IMR-90 (cell line): Measurements from ENCODE around the gene GLRX2. TPM values are rescaled to one million over a fixed set of nuclear protein-coding genes. Genes with fewer than 3 reads are reported as not detected.

Experiments
- ATAC-seq: fragments of 200-7000 bp; cut with Tn5 transposase; 2 replicates; pipeline ENCODE4 v1.9.1; 2020; ENCODE audit warnings: low read depth, mild to moderate bottlenecking, moderate library complexity
- BruUV-seq: library from RNA; stranded (reverse); fragments of 400-500 nt; replicated peaks from 2 replicates; lab custom pipeline; 2021; lab: Mats Ljungman, UMichigan
- CTCF ChIA-PET: fragments of 300-600 bp; formaldehyde crosslinking; extraction: SDS; loops from one replicate; lab custom pipeline; 2021; ENCODE audit warnings: antibody characterized with exemption; lab: Yijun Ruan, JAX
- POLR2A ChIA-PET: fragments of 300-600 bp; sonication (Branson Sonifier 250); formaldehyde crosslinking; loops from one replicate; lab custom pipeline; 2022; ENCODE audit warnings: antibody characterized with exemption; ENCODE audit not compliant: unreplicated experiment; lab: Charles Lee
- DNase-seq: peaks from one replicate; pipeline ENCODE4 v3.0.0; 2013
- H2AFZ ChIP-seq: replicated peaks from 2 replicates; pipeline ENCODE3; 2013; ENCODE audit warnings: low read length, mild to moderate bottlenecking; ENCODE audit not compliant: poor library complexity
- H2AK5ac ChIP-seq: 2 replicates; pipeline ENCODE4 v1.6.1; 2013; ENCODE audit warnings: low read depth, low read length, inconsistent platforms
- H2AK9ac ChIP-seq: replicated peaks from 2 replicates; pipeline ENCODE3; 2013; ENCODE audit warnings: mild to moderate bottlenecking, low read depth, low read length, moderate library complexity; ENCODE audit not compliant: poor library complexity
- H2BK120ac ChIP-seq: 2 replicates; pipeline ENCODE4 v1.6.1; 2013; ENCODE audit warnings: low read depth, low read length, inconsistent platforms
- H2BK15ac ChIP-seq: 3 replicates; pipeline ENCODE4 v1.6.1; 2013; ENCODE audit warnings: low read depth, low read length, inconsistent platforms
- H2BK20ac ChIP-seq: 2 replicates; pipeline ENCODE4 v1.6.1; 2013; ENCODE audit warnings: low read depth, mild to moderate bottlenecking, inconsistent platforms, low read length, moderate library complexity
- H2BK5ac ChIP-seq: 2 replicates; pipeline ENCODE4 v1.6.1; 2013; ENCODE audit warnings: mild to moderate bottlenecking, low read depth, low read length, inconsistent platforms; ENCODE audit not compliant: poor library complexity, severe bottlenecking
- H3K14ac ChIP-seq: replicated peaks from 2 replicates; pipeline ENCODE4 v1.6.1; 2013; ENCODE audit warnings: low read depth, low read length, inconsistent platforms
- H3K18ac ChIP-seq: 2 replicates; pipeline ENCODE4 v1.6.1; 2013; ENCODE audit warnings: low read depth, low read length, control low read depth
- H3K23ac ChIP-seq: 2 replicates; pipeline ENCODE4 v1.6.1; 2013; ENCODE audit warnings: low read depth, low read length, inconsistent platforms
- H3K27ac ChIP-seq: 2 replicates; pipeline ENCODE4 v1.5.1; 2013; ENCODE audit warnings: mild to moderate bottlenecking, control low read depth, low read length; ENCODE audit not compliant: insufficient read depth
- H3K27me3 ChIP-seq: 2 replicates; pipeline ENCODE4 v1.6.1; 2013; ENCODE audit warnings: low read length; ENCODE audit not compliant: control insufficient read depth, insufficient read depth
- H3K36me3 ChIP-seq: 2 replicates; pipeline ENCODE4 v1.6.1; 2013; ENCODE audit warnings: low read length, mixed read lengths; ENCODE audit not compliant: control insufficient read depth, insufficient read depth
- H3K4ac ChIP-seq: 2 replicates; pipeline ENCODE4 v1.6.1; 2013; ENCODE audit warnings: low read depth, low read length, inconsistent platforms
- H3K4me1 ChIP-seq: 2 replicates; pipeline ENCODE4 v1.6.1; 2013; ENCODE audit warnings: low read length, mixed read lengths; ENCODE audit not compliant: control insufficient read depth, insufficient read depth
- H3K4me2 ChIP-seq: 2 replicates; pipeline ENCODE4 v1.6.1; 2013; ENCODE audit warnings: low read depth, mild to moderate bottlenecking, control low read depth, low read length, moderate library complexity
- H3K4me3 ChIP-seq: 2 replicates; pipeline ENCODE4 v1.5.1; 2013; ENCODE audit warnings: low read depth, mild to moderate bottlenecking, control low read depth, low read length, moderate library complexity; ENCODE audit not compliant: insufficient read depth
- H3K56ac ChIP-seq: 2 replicates; pipeline ENCODE4 v1.6.1; 2013; ENCODE audit warnings: low read length, inconsistent platforms; ENCODE audit not compliant: insufficient read depth; ENCODE audit errors: extremely low read depth
- H3K79me1 ChIP-seq, 2 experiments: 2 replicates each; pipeline ENCODE4 v1.6.1; 2013; ENCODE audit warnings: low read length in 2 of 2, inconsistent platforms in 1 of 2, low read depth in 1 of 2
- H3K9ac ChIP-seq: 2 replicates; pipeline ENCODE4 v1.6.1; 2013; ENCODE audit warnings: low read depth, low read length, control low read depth
- H3K9me1 ChIP-seq: 2 replicates; pipeline ENCODE4 v1.6.1; 2013; ENCODE audit warnings: low read length, inconsistent platforms; ENCODE audit not compliant: insufficient read depth
- H3K9me3 ChIP-seq: 2 replicates; pipeline ENCODE4 v1.6.1; 2013; ENCODE audit warnings: low read length; ENCODE audit not compliant: control insufficient read depth, insufficient read depth
- H4K20me1 ChIP-seq: 2 replicates; pipeline ENCODE4 v1.6.1; 2013; ENCODE audit warnings: low read length, inconsistent platforms; ENCODE audit not compliant: insufficient read depth
- H4K5ac ChIP-seq: 2 replicates; pipeline ENCODE4 v1.6.1; 2013; ENCODE audit warnings: mild to moderate bottlenecking, low read depth, low read length, control low read depth
- H4K8ac ChIP-seq, 2 experiments: 2 replicates each; pipeline ENCODE4 v1.6.1; 2013; ENCODE audit warnings: low read depth in 2 of 2, low read length in 2 of 2, control low read depth in 1 of 2, inconsistent platforms in 1 of 2
- H4K91ac ChIP-seq: 2 replicates; pipeline ENCODE4 v1.6.1; 2013; ENCODE audit warnings: low read depth, low read length, inconsistent platforms; ENCODE audit not compliant: insufficient read depth
- BHLHE40 ChIP-seq: fragments of 150-350 bp; IDR thresholded peaks from 2 replicates; pipeline ENCODE4 v1.6.1; 2016; ENCODE audit warnings: mild to moderate bottlenecking, low read depth, low read length
- CHD1 ChIP-seq: IDR thresholded peaks from 2 replicates; pipeline ENCODE4 v1.6.1; 2012; ENCODE audit warnings: low read depth, low read length, improper control_type of control experiment
- FOS ChIP-seq: fragments of 150-350 bp; IDR thresholded peaks from 2 replicates; pipeline ENCODE4 v1.6.1; 2016; ENCODE audit warnings: low read depth, low read length
- MAFK ChIP-seq: IDR thresholded peaks from 2 replicates; pipeline ENCODE4 v1.6.1; 2012; ENCODE audit warnings: low read depth, low read length, improper control_type of control experiment
- MAZ ChIP-seq: IDR thresholded peaks from 2 replicates; pipeline ENCODE4 v1.6.1; 2012; ENCODE audit warnings: low read depth, mild to moderate bottlenecking, low read length, improper control_type of control experiment, moderate library complexity, borderline replicate concordance
- MXI1 ChIP-seq: IDR thresholded peaks from 2 replicates; pipeline ENCODE4 v1.6.1; 2012; ENCODE audit warnings: low read depth, mild to moderate bottlenecking, low read length, moderate library complexity, borderline replicate concordance
- NFE2L2 ChIP-seq: fragments of 150-350 bp; IDR thresholded peaks from 2 replicates; pipeline ENCODE4 v1.6.1; 2016; ENCODE audit warnings: low read depth, mild to moderate bottlenecking, low read length
- POLR2A ChIP-seq: IDR thresholded peaks from 2 replicates; pipeline ENCODE4 v1.6.1; 2012; ENCODE audit warnings: mild to moderate bottlenecking, low read depth, low read length
- RAD21 ChIP-seq: IDR thresholded peaks from 2 replicates; pipeline ENCODE4 v1.6.1; 2012; ENCODE audit warnings: low read length, improper control_type of control experiment
- RCOR1 ChIP-seq: IDR thresholded peaks from 2 replicates; pipeline ENCODE4 v1.6.1; 2012; ENCODE audit warnings: mild to moderate bottlenecking, low read length, improper control_type of control experiment; ENCODE audit not compliant: insufficient replicate concordance
- RFX5 ChIP-seq: IDR thresholded peaks from 2 replicates; pipeline ENCODE4 v1.8.0; 2012; ENCODE audit warnings: low read depth, mild to moderate bottlenecking, low read length, moderate library complexity
- SMC3 ChIP-seq: fragments of 150-350 bp; IDR thresholded peaks from 2 replicates; pipeline ENCODE4 v1.6.1; 2016; ENCODE audit warnings: low read depth, mild to moderate bottlenecking, antibody characterized with exemption, low read length, moderate library complexity
- WGBS, 2 experiments: methylation state at CpG; one replicate each; pipeline versions ENCODE4 v1.1.5 to v1.1.7; 2013; ENCODE audit warnings: missing lambda C conversion rate in 2 of 2; ENCODE audit not compliant: insufficient read length in 1 of 2; ENCODE audit errors: extremely low coverage in 2 of 2; 5-methylcytosine and 5-hydroxymethylcytosine counted together
- dilution Hi-C: fragments of 300-500 bp; cut with HindIII; formaldehyde crosslinking; loops from one replicate; pipeline ENCODE4 v1.14.3; 2018; ENCODE audit warnings: low sequenced_read_pairs; ENCODE audit not compliant: unreplicated experiment
- in situ Hi-C: fragments of 300-500 bp; cut with MboI; formaldehyde crosslinking; loops from 3 replicates; pipeline ENCODE4 v1.14.3; 2019; ENCODE audit warnings: low sequenced_read_pairs, inconsistent platforms, mixed read lengths
- intact Hi-C: fragments of 100-400 bp; cut with micrococcal nuclease; formaldehyde crosslinking; loops from 2 replicates; pipeline ENCODE4 v1.10.0; 2022
- polyA plus RNA-seq, 3 experiments: library from polyadenylated mRNA; depleted of rRNA; stranded (reverse); fragments of >200 nt; gene quantifications; 2 replicates each; pipeline ENCODE4 v1.2.3, GENCODE V29; 2012; ENCODE audit warnings: low replicate concordance in 1 of 3
- total RNA-seq: library from RNA; depleted of rRNA; stranded (reverse); fragments of >200 nt; gene quantifications from 2 replicates; pipeline ENCODE4 v1.2.3, GENCODE V29; 2012
- TF ChIP-seq, protein P1 (sequence below): fragments of 150-350 bp; IDR thresholded peaks from 2 replicates; pipeline ENCODE4 v1.6.1; 2017; ENCODE audit warnings: mild to moderate bottlenecking, antibody characterized with exemption, low read length, low read depth
- TF ChIP-seq, protein P2 (sequence below): fragments of 150-350 bp; IDR thresholded peaks from 2 replicates; pipeline ENCODE4 v1.6.1; 2016; ENCODE audit warnings: low read depth, mild to moderate bottlenecking, low read length, moderate library complexity, borderline replicate concordance
- TF ChIP-seq, protein P3 (sequence below): conservative IDR thresholded peaks from 2 replicates; pipeline ENCODE4 v1.5.1; 2012; ENCODE audit warnings: mild to moderate bottlenecking, low read depth, low read length, improper control_type of control experiment

GLRX2 gene
- total and polyA plus RNA-seq, 2 of the 4 experiments (the other 2 are of a cell fraction), result 2.0 to 15.9 TPM

DNA sequence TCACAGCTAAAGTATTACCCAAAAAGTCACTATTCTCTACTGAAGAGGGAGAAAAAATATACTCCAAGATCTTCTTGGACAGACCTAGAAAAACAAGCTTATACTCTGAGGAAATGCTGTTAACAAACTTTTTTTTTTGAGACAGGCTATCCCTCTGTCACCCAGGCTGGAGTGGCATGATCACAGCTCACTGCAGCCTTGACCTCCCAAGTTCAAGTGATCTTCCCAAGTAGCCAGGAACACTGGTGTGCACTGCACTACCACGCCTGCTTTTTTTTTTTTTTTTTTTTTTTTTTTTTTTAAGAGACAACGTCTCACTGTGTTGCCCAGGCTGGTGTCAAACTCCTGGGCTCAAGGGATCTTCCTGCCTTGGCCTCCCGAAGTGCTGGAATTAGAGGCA is 17.3 kb downstream of the GLRX2 start:
- no CpG with 5 or more reads among the region's 3 CpGs for WGBS, 2 experiments
- H3K27me3 ChIP-seq, result no peaks in the 10 kb centered on the region
- dilution Hi-C loops (no loop called here), intact Hi-C loops (no loop called here), in situ Hi-C loops (no loop called here)
- no peak overlapping the region for H4K8ac ChIP-seq
- no peak overlapping the region for H2BK15ac ChIP-seq
- H2BK5ac ChIP-seq, result no peak overlapping the region
- H3K9me3 ChIP-seq, result no peaks in the 10 kb centered on the region
- no peak overlapping the region for H3K14ac ChIP-seq
- H4K91ac ChIP-seq, result no peak overlapping the region
- H3K56ac ChIP-seq, result no peak overlapping the region
- no peaks in the 10 kb centered on the region for H4K20me1 ChIP-seq
- no peak overlapping the region for H3K4me3 ChIP-seq
- no peak overlapping the region for H2AFZ ChIP-seq
- CTCF ChIA-PET, result no interaction called here
- no peak overlapping the region for H2AK9ac ChIP-seq
- H4K5ac ChIP-seq, result no peak overlapping the region
- no peaks in the 10 kb centered on the region for H3K4me1 ChIP-seq
- no peak overlapping the region for H3K18ac ChIP-seq
- H3K9ac ChIP-seq, result no peak overlapping the region
- H3K4ac ChIP-seq, result no peak overlapping the region
- TF ChIP-seq POLR2A, result no peak
- no peak for TF ChIP-seq CHD1
- TF ChIP-seq BHLHE40, result no peak
- no peak for TF ChIP-seq FOS
- no peak for TF ChIP-seq SMC3
- no peak for TF ChIP-seq NFE2L2
- no peak for TF ChIP-seq RCOR1
- TF ChIP-seq MXI1, result no peak
- TF ChIP-seq, protein P1, sequence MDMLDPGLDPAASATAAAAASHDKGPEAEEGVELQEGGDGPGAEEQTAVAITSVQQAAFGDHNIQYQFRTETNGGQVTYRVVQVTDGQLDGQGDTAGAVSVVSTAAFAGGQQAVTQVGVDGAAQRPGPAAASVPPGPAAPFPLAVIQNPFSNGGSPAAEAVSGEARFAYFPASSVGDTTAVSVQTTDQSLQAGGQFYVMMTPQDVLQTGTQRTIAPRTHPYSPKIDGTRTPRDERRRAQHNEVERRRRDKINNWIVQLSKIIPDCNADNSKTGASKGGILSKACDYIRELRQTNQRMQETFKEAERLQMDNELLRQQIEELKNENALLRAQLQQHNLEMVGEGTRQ, result no peak
- no peak for TF ChIP-seq RAD21
- TF ChIP-seq MAFK, result no peak
- TF ChIP-seq, protein P2, sequence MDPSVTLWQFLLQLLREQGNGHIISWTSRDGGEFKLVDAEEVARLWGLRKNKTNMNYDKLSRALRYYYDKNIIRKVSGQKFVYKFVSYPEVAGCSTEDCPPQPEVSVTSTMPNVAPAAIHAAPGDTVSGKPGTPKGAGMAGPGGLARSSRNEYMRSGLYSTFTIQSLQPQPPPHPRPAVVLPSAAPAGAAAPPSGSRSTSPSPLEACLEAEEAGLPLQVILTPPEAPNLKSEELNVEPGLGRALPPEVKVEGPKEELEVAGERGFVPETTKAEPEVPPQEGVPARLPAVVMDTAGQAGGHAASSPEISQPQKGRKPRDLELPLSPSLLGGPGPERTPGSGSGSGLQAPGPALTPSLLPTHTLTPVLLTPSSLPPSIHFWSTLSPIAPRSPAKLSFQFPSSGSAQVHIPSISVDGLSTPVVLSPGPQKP, result no peak
- TF ChIP-seq, protein P3, sequence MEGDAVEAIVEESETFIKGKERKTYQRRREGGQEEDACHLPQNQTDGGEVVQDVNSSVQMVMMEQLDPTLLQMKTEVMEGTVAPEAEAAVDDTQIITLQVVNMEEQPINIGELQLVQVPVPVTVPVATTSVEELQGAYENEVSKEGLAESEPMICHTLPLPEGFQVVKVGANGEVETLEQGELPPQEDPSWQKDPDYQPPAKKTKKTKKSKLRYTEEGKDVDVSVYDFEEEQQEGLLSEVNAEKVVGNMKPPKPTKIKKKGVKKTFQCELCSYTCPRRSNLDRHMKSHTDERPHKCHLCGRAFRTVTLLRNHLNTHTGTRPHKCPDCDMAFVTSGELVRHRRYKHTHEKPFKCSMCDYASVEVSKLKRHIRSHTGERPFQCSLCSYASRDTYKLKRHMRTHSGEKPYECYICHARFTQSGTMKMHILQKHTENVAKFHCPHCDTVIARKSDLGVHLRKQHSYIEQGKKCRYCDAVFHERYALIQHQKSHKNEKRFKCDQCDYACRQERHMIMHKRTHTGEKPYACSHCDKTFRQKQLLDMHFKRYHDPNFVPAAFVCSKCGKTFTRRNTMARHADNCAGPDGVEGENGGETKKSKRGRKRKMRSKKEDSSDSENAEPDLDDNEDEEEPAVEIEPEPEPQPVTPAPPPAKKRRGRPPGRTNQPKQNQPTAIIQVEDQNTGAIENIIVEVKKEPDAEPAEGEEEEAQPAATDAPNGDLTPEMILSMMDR, result no peak
- no peak for TF ChIP-seq MAZ
- TF ChIP-seq RFX5, result no peak
- H3K4me2 ChIP-seq, result no peak overlapping the region
- H2BK120ac ChIP-seq, result no peak overlapping the region
- H3K79me1 ChIP-seq, result no peaks in the 10 kb centered on the region
- no peak overlapping the region for H3K23ac ChIP-seq
- no peak for ATAC-seq
- no peak overlapping the region for H2AK5ac ChIP-seq
- POLR2A ChIA-PET, result no interaction called here
- no peak overlapping the region for H2BK20ac ChIP-seq
- peaks cover 20% of the 10 kb centered on the region for H3K36me3 ChIP-seq
- H3K27ac ChIP-seq, result no peak overlapping the region
- no peaks in the 10 kb centered on the region for H3K9me1 ChIP-seq
- BruUV-seq, result no TSS peak
- DNase-seq, result no peak
